AG09319 (cell line): Measurements from ENCODE around the gene OTUD3.

Source experiments
- DNase-seq: peaks from one replicate; pipeline ENCODE4 v3.0.0-alpha.2; 2010; ENCODE audit warnings: low read depth; ENCODE audit errors: extremely low read depth
- TF ChIP-seq, protein P1 (sequence below): IDR thresholded peaks from 2 replicates; pipeline ENCODE4 v1.5.1; 2011; ENCODE audit warnings: low read depth, mild to moderate bottlenecking, inconsistent platforms, low read length, moderate library complexity

The OTUD3 gene

DNA sequence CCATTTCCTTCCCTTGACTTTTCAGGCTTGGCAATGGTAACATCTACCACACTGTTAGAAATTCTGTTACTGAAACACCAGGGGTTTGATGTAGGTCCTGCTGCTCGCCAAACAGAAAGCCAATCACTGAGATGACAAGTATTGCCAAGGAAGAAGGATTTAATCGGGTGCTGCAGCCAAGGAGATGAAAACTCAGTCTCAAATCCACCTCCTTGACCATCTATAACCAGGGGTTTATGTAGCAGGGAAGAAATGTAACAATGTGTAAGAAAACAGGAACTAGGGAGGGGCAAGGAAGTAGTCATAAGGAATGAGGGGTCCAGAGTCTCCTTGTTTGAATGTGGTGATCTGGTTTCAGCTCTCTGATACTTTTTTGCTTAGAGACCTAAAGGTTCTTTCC lies 71.9 kb downstream of the OTUD3 start:
- no peak for DNase-seq
- TF ChIP-seq, protein P1, sequence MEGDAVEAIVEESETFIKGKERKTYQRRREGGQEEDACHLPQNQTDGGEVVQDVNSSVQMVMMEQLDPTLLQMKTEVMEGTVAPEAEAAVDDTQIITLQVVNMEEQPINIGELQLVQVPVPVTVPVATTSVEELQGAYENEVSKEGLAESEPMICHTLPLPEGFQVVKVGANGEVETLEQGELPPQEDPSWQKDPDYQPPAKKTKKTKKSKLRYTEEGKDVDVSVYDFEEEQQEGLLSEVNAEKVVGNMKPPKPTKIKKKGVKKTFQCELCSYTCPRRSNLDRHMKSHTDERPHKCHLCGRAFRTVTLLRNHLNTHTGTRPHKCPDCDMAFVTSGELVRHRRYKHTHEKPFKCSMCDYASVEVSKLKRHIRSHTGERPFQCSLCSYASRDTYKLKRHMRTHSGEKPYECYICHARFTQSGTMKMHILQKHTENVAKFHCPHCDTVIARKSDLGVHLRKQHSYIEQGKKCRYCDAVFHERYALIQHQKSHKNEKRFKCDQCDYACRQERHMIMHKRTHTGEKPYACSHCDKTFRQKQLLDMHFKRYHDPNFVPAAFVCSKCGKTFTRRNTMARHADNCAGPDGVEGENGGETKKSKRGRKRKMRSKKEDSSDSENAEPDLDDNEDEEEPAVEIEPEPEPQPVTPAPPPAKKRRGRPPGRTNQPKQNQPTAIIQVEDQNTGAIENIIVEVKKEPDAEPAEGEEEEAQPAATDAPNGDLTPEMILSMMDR = no peak

DNA sequence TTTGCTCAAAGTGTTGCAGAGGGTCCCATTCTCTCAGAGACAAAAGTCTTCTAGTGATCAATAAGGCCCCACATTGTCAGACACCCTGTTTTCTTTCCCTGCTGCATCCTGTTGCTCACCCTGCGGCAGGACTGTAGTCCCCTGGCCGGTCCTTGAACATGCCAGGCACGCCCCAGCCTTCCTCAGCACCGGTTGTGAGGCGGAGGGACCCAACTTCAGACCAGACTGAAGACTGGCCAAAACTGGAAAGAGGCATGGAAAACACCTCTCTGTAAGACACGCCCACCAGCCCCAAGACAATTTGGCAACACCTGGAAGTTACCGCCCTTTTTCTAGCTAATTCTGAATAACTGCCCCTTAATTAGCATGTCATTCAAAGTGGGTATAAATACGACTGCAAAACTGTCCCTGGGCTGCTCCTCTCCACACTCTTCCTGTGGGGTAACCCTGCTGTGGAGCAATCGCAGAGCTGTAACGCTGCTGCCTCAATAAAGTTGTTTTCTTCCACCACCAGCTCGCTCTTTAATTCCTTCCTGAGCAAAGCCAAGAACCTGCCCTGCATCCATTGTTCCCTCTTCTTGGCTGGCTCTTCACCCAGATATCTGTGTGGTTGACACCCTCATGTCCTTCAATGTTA lies 73.5 kb downstream of the OTUD3 start:
- DNase-seq = no peak
- TF ChIP-seq, protein P1 = no peak

DNA sequence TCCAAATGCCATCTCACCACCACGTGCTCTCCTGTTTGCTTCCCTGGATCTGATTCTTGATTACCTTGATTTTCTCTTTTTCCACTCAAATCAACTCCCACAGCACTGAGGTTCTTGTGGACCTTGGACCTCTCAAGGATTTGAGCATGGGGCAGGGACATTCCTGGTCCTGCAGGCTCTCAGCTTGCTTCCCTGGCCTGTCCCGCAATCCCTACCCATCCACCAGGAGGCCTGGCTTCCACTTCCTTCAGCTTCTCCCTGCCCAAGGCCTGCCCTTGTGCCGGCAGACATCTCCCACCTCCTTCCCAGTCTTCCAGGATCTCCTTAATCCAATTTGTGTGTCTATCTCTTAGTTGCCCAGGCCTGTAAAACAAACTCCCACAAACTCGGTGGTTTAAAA lies 75.6 kb downstream of the OTUD3 start:
- DNase-seq = no peak
- TF ChIP-seq, protein P1 = no peak; the same call in 1 of the 2 replicates

DNA sequence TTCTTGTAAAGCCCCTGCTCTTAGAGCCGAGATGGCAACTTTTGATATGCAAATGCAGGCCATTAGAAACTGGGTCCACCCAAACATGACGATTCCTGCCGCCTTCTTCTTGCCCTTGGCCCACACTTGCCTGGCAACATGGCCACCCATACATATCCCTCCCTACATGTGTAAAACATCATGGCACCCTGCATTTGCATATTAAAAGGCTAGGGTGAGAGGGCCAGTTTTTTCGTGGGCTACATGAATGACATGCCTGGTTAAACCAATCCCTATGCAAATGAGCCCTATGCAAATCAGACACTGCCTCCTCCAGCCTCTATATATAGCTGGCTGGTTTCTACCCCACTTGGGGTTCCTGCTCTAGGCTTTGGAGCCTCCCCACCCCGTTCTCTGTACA lies 78.4 kb downstream of the OTUD3 start:
- no peak for DNase-seq
- TF ChIP-seq, protein P1 = no peak
